OCI-LY7 (cell line): ENCODE data around the gene PIGZ.

Experiments used
- CTCF ChIP-seq: fragments of 200-600 bp; sonication (generic); conservative IDR thresholded peaks from 2 replicates; pipeline ENCODE4 v1.5.1; 2014; ENCODE audit warnings: mild to moderate bottlenecking, antibody characterized with exemption, low read length, moderate library complexity, mixed read lengths
- EZH2phosphoT487 ChIP-seq: fragments of 200-600 bp; sonication (generic); IDR thresholded peaks from 2 replicates; pipeline ENCODE4 v1.6.1; 2018; ENCODE audit warnings: low read depth, borderline replicate concordance, mild to moderate bottlenecking, mixed run types, antibody characterized with exemption, low read length, moderate library complexity, mixed read lengths

GRCh38 chr3:196995646-196996355 lies 27.2 kb upstream of the PIGZ start:
- TF ChIP-seq CTCF (no peak), EZH2phosphoT487 (no peak)
